Liver (tissue), 9 donors: ENCODE measurements around the gene TLE4. TPM values are rescaled to one million over a fixed set of nuclear protein-coding genes. Genes with fewer than 3 reads are reported as not detected.

ENCODE experiments used
- DNase-seq: peaks from one replicate; pipeline ENCODE4 v3.0.0-alpha.2; 2017; ENCODE audit warnings: low spot score
- H3K27ac ChIP-seq, 2 donors: one replicate each; pipeline ENCODE4 v1.7.0; 2013; ENCODE audit warnings: inconsistent platforms in 2 of 2, low read length in 2 of 2, control low read depth in 1 of 2, low read depth in 1 of 2, mild to moderate bottlenecking in 1 of 2
- H3K27me3 ChIP-seq, 4 donors: one replicate each; pipeline versions ENCODE4 v1.6.1 to v1.7.0; 2013; ENCODE audit warnings: low read length in 3 of 4, inconsistent platforms in 1 of 4, mild to moderate bottlenecking in 1 of 4, moderate library complexity in 1 of 4; ENCODE audit not compliant: control insufficient read depth in 4 of 4, insufficient read depth in 4 of 4
- H3K36me3 ChIP-seq, 4 donors: one replicate each; pipeline versions ENCODE4 v1.6.1 to v1.7.0; 2013; ENCODE audit warnings: low read length in 3 of 4, mild to moderate bottlenecking in 3 of 4, low read depth in 1 of 4, moderate library complexity in 1 of 4; ENCODE audit not compliant: control insufficient read depth in 4 of 4, insufficient read depth in 3 of 4
- H3K4me1 ChIP-seq, 4 donors: one replicate each; pipeline versions ENCODE4 v1.6.1 to v1.7.0; 2013; ENCODE audit warnings: low read length in 3 of 4, mild to moderate bottlenecking in 3 of 4, moderate library complexity in 1 of 4; ENCODE audit not compliant: control insufficient read depth in 4 of 4, insufficient read depth in 4 of 4
- H3K4me3 ChIP-seq, 3 donors: one replicate each; pipeline versions ENCODE4 v1.6.1 to v1.7.0; 2013; ENCODE audit warnings: low read length in 3 of 3, control low read depth in 1 of 3, low read depth in 1 of 3, mild to moderate bottlenecking in 1 of 3
- H3K9ac ChIP-seq, 2 donors: one replicate each; pipeline ENCODE4 v1.7.0; 2013; ENCODE audit warnings: low read length in 2 of 2, mild to moderate bottlenecking in 2 of 2, moderate library complexity in 2 of 2, control low read depth in 1 of 2, low read depth in 1 of 2
- H3K9me3 ChIP-seq, 4 donors: one replicate each; pipeline versions ENCODE4 v1.6.1 to v1.7.0; 2013; ENCODE audit warnings: low read length in 3 of 4; ENCODE audit not compliant: control insufficient read depth in 4 of 4
- CTCF ChIP-seq: fragments of 150-350 bp; IDR thresholded peaks from 2 replicates; pipeline ENCODE4 v1.5.1; 2017; ENCODE audit warnings: improper control_type of control experiment, low read depth, low read length; ENCODE audit not compliant: missing input control
- EGR1 ChIP-seq, 2 donors: IDR thresholded peaks; 2 replicates each; pipeline ENCODE4 v1.6.1; 2016 to 2018; ENCODE audit warnings: antibody characterized with exemption in 2 of 2, low read depth in 2 of 2
- GABPA ChIP-seq, 2 donors: IDR thresholded peaks in 1 of 2; conservative IDR thresholded peaks in 1 of 2; 2 replicates each; pipeline ENCODE4 v1.6.1; 2016; ENCODE audit warnings: antibody characterized with exemption in 2 of 2, mild to moderate bottlenecking in 1 of 2, moderate library complexity in 1 of 2
- HNF4A ChIP-seq, 2 donors: conservative IDR thresholded peaks; 2 replicates each; pipeline ENCODE4 v1.6.1; 2016; ENCODE audit warnings: antibody characterized with exemption in 2 of 2, mild to moderate bottlenecking in 2 of 2
- HNF4G ChIP-seq: IDR thresholded peaks from 2 replicates; pipeline ENCODE4 v1.6.1; 2016; ENCODE audit warnings: antibody characterized with exemption
- JUND ChIP-seq, 2 donors: IDR thresholded peaks; 2 replicates each; pipeline ENCODE4 v1.6.1; 2016; ENCODE audit warnings: antibody characterized with exemption in 2 of 2
- MAX ChIP-seq: IDR thresholded peaks from 2 replicates; pipeline ENCODE4 v1.6.1; 2016; ENCODE audit warnings: antibody characterized with exemption
- NR2F2 ChIP-seq: IDR thresholded peaks from 2 replicates; pipeline ENCODE4 v1.6.1; 2016; ENCODE audit warnings: antibody characterized with exemption
- RAD21 ChIP-seq, 2 donors: IDR thresholded peaks; 2 replicates each; pipeline ENCODE4 v1.6.1; 2016; ENCODE audit warnings: antibody characterized with exemption in 2 of 2, mild to moderate bottlenecking in 2 of 2
- REST ChIP-seq: IDR thresholded peaks from 2 replicates; pipeline ENCODE4 v1.6.1; 2016; ENCODE audit warnings: antibody characterized with exemption, mild to moderate bottlenecking
- RXRA ChIP-seq, 2 donors: IDR thresholded peaks; 2 replicates each; pipeline ENCODE4 v1.6.1; 2017 to 2018; ENCODE audit warnings: antibody characterized with exemption in 2 of 2, mild to moderate bottlenecking in 1 of 2
- SP1 ChIP-seq: IDR thresholded peaks from 2 replicates; pipeline ENCODE4 v1.6.1; 2018; ENCODE audit warnings: antibody characterized with exemption, mild to moderate bottlenecking
- TAF1 ChIP-seq: conservative IDR thresholded peaks from 2 replicates; pipeline ENCODE4 v1.6.1; 2016; ENCODE audit warnings: antibody characterized with exemption, mild to moderate bottlenecking
- YY1 ChIP-seq: IDR thresholded peaks from 2 replicates; pipeline ENCODE4 v1.6.1; 2016; ENCODE audit warnings: antibody characterized with exemption, mild to moderate bottlenecking
- ZBTB33 ChIP-seq: IDR thresholded peaks from 2 replicates; pipeline ENCODE4 v1.6.1; 2016; ENCODE audit warnings: antibody characterized with exemption
- WGBS: extraction: QIAGEN DNeasy Blood & Tissue Kit; methylation state at CpG from one replicate; pipeline ENCODE4 v1.1.7; 2013; 5-methylcytosine and 5-hydroxymethylcytosine counted together
- polyA plus RNA-seq, 2 donors: library from polyadenylated mRNA; stranded (reverse) in 1 of 2; unstranded in 1 of 2; fragments of 200-250 nt in 1 of 2; fragments of >200 nt in 1 of 2; fragmentation: Nextera tagmentation in 1 of 2; extraction: Ambion mirVana in 1 of 2; gene quantifications; one replicate each; pipeline versions ENCODE4 v1.2.1 to v1.2.3, GENCODE V29; 2013 to 2015
- total RNA-seq, 2 donors: library from RNA; depleted of rRNA; stranded (reverse); fragments of >200 nt; gene quantifications; one replicate each; pipeline ENCODE4 v1.2.3, GENCODE V29; 2014
- donor health status: healthy.
- donor health status: healthy.
- donor health status: healthy.
- donor health status: healthy.
- donor health status: healthy.

Gene TLE4
- total and polyA plus RNA-seq, 4 donors: 2.5 to 6.6 (median 4.7) TPM

GRCh38 chr9:79673614-79674013, 101.8 kb downstream of the TLE4 start:
- no peak overlapping the region for H3K27ac ChIP-seq
- H3K9ac ChIP-seq: no peak overlapping the region
- H3K27me3 ChIP-seq: no peaks in the 10 kb centered on the region
- H3K4me3 ChIP-seq: no peak overlapping the region
- no peaks in the 10 kb centered on the region for H3K4me1 ChIP-seq
- H3K36me3 ChIP-seq: no peaks in the 10 kb centered on the region
- TF ChIP-seq SP1 (no peak), EGR1 (IDR thresholded peaks at IDR 0.05; ENCODE audit: low read depth in 2 of 2) (no peak), MAX (no peak), REST (no peak), RXRA (IDR thresholded peaks at IDR 0.05) (no peak), GABPA (IDR thresholded peaks at IDR 0.05 in 1 of 2, conservative IDR thresholded peaks at IDR 0.05 in 1 of 2) (no peak), ZBTB33 (no peak), CTCF (no peak), YY1 (no peak), HNF4A (conservative IDR thresholded peaks at IDR 0.05) (no peak), NR2F2 (no peak), JUND (IDR thresholded peaks at IDR 0.05) (no peak), RAD21 (IDR thresholded peaks at IDR 0.05) (no peak), HNF4G (no peak)
- no peaks in the 10 kb centered on the region for H3K9me3 ChIP-seq
- 79% methylated on average over 3 of the region's 3 CpGs for WGBS
- DNase-seq: no peak

- Histone ChIP-seq H3K4me3 (no peak overlapping the region), H3K36me3 (no peaks in the 10 kb centered on the region), H3K4me1 (no peaks in the 10 kb centered on the region), H3K9ac (no peak overlapping the region), H3K27ac (no peak overlapping the region), H3K27me3 (no peaks in the 10 kb centered on the region), H3K9me3 (no peaks in the 10 kb centered on the region)
- WGBS: 89% methylated on average over 7 of the region's 7 CpGs
- TF ChIP-seq GABPA (IDR thresholded peaks at IDR 0.05 in 1 of 2, conservative IDR thresholded peaks at IDR 0.05 in 1 of 2) (no peak), RXRA (IDR thresholded peaks at IDR 0.05) (no peak), HNF4A (conservative IDR thresholded peaks at IDR 0.05) (no peak), HNF4G (no peak), CTCF (no peak), JUND (IDR thresholded peaks at IDR 0.05) (no peak), TAF1 (no peak), SP1 (no peak), YY1 (no peak), MAX (no peak), NR2F2 (no peak)
- no peak for DNase-seq
These were observed 102.5 kb downstream of the TLE4 start for GRCh38 chr9:79674052-79674777.
